ENCODE data around the gene CDK5RAP3. TPM values are rescaled to one million over a fixed set of nuclear protein-coding genes. Genes with fewer than 3 reads are reported as not detected.
"Not testable (repeated sequence)": the region's sequence is repeated elsewhere in the genome, so short reads cannot be mapped to it uniquely, and the experiment has no call there.

The CDK5RAP3 gene
- 100 to 1,000 TPM; 212 to 213 TPM for total RNA-seq

GRCh38 chr17:47970725-47971499, at the start of gene CDK5RAP3:
TSS of gene CDK5RAP3 (plus strand) at chr17:47971113. CDS start at chr17:47971147, 34 bp downstream.
- Mint-ChIP-seq H3K9me3 (no peaks in the 10 kb centered on the region), H3K27ac (peak within 1 kb of the TSS; percentile 89), H3K4me1 (peaks cover 30% of the 10 kb centered on the region), H3K27me3 (peaks cover 2% of the 10 kb centered on the region), H3K4me3 (peak within 1 kb of the TSS; percentile 94), H3K36me3 (ENCODE audit: low read depth) (peaks cover 23% of the 10 kb centered on the region)
- CTCF ChIA-PET, result interaction anchor here (0.5 to 10.0 kb wide), 44 partner anchors 8 to 742 kb away, joined by 3 to 142 read pairs (median 5); partner anchors contain the start of genes LRRC46, MRPL10, PNPO and PRR15L
- POLR2A ChIA-PET, result interaction anchor here (0.8 to 1.9 kb wide), 3 partner anchors 22 to 75 kb away, joined by 3 to 6 read pairs (median 3); partner anchors contain the start of genes PNPO and SP2
- peak; percentile 100 for DNase-seq

- POLR2A ChIA-PET, result no interaction called here
- Mint-ChIP-seq H3K4me3 (no peak overlapping the region), H3K4me1 (peaks cover 3% of the 10 kb centered on the region), H3K27me3 (no peaks in the 10 kb centered on the region), H3K36me3 (ENCODE audit: low read depth) (peaks cover 46% of the 10 kb centered on the region), H3K9me3 (no peaks in the 10 kb centered on the region), H3K27ac (no peak overlapping the region)
- CTCF ChIA-PET, result interaction anchor here (1.1 to 1.6 kb wide), 2 partner anchors 32 to 46 kb away, joined by 3 to 4 read pairs; partner anchors contain the start of gene CDK5RAP3
- DNase-seq, result no peak
Measured at GRCh38 chr17:47924785-47925677, 45.9 kb upstream of the CDK5RAP3 start.

- Mint-ChIP-seq H3K27me3 (no peaks in the 10 kb centered on the region), H3K36me3 (ENCODE audit: low read depth) (peaks cover 46% of the 10 kb centered on the region), H3K4me1 (peaks cover 3% of the 10 kb centered on the region), H3K4me3 (no peak overlapping the region), H3K9me3 (no peaks in the 10 kb centered on the region), H3K27ac (no peak overlapping the region)
- no peak for DNase-seq
- ChIA-PET POLR2A (no interaction called here), CTCF (interaction anchor here (0.6 to 1.6 kb wide), 2 partner anchors 45 to 214 kb away, joined by 3 to 4 read pairs; partner anchors contain the start of gene CDK5RAP3)
Measured at GRCh38 chr17:47925678-47925988, 45.3 kb upstream of the CDK5RAP3 start.

GRCh38 chr17:47927821-47928400, 43.0 kb upstream of the CDK5RAP3 start:
- ChIA-PET CTCF (interaction anchor here (0.5 to 1.2 kb wide), 2 partner anchors 9 to 78 kb away, joined by 3 read pairs; no protein-coding TSS in a partner anchor), POLR2A (no interaction called here)
- H3K27ac Mint-ChIP-seq, result peak overlapping the region; percentile 68

GRCh38 chr17:47928415-47928814, 42.5 kb upstream of the CDK5RAP3 start:
- no peak for DNase-seq
- CTCF ChIA-PET, result interaction anchor here (0.7 to 1.3 kb wide), 4 partner anchors 8 to 20 kb away, joined by 3 to 4 read pairs (median 3); partner anchors contain the start of gene PNPO
- Mint-ChIP-seq H3K36me3 (ENCODE audit: low read depth) (peaks cover 32% of the 10 kb centered on the region), H3K4me1 (peaks cover 3% of the 10 kb centered on the region), H3K9me3 (no peaks in the 10 kb centered on the region), H3K27ac (no peak overlapping the region), H3K27me3 (no peaks in the 10 kb centered on the region), H3K4me3 (no peak overlapping the region)
- POLR2A ChIA-PET, result no interaction called here

More at GRCh38 chr17:47927821-47928400, 43.0 kb upstream of the CDK5RAP3 start:
- DNase-seq, result no peak
- H3K4me3 Mint-ChIP-seq, result no peak overlapping the region
- H3K9me3 Mint-ChIP-seq, result no peaks in the 10 kb centered on the region
- peaks cover 3% of the 10 kb centered on the region for H3K4me1 Mint-ChIP-seq
- H3K27me3 Mint-ChIP-seq, result no peaks in the 10 kb centered on the region
- H3K36me3 Mint-ChIP-seq (ENCODE audit: low read depth), result peaks cover 38% of the 10 kb centered on the region

GRCh38 chr17:47929218-47930000, 41.5 kb upstream of the CDK5RAP3 start:
- no peaks in the 10 kb centered on the region for H3K27me3 Mint-ChIP-seq
- CTCF ChIA-PET, result interaction anchor here (0.7 to 1.6 kb wide), 9 partner anchors 9 to 74 kb away, joined by 3 to 8 read pairs (median 3); partner anchors contain the start of gene PNPO

GRCh38 chr17:47931848-47932247, 39.1 kb upstream of the CDK5RAP3 start:
- no peak for DNase-seq
- no peak overlapping the region for H3K4me3 Mint-ChIP-seq
- H3K27ac Mint-ChIP-seq, result no peak overlapping the region
- H3K36me3 Mint-ChIP-seq (ENCODE audit: low read depth), result peaks cover 11% of the 10 kb centered on the region
- no peaks in the 10 kb centered on the region for H3K27me3 Mint-ChIP-seq
- peaks cover 2% of the 10 kb centered on the region for H3K4me1 Mint-ChIP-seq
- ChIA-PET POLR2A (no interaction called here), CTCF (interaction anchor here (0.8 kb wide), 1 partner anchor 9 kb away, joined by 3 read pairs; no protein-coding TSS in a partner anchor)
- H3K9me3 Mint-ChIP-seq, result no peaks in the 10 kb centered on the region

More at GRCh38 chr17:47929218-47930000, 41.5 kb upstream of the CDK5RAP3 start:
- POLR2A ChIA-PET, result no interaction called here
- Mint-ChIP-seq H3K36me3 (ENCODE audit: low read depth) (peaks cover 24% of the 10 kb centered on the region), H3K4me1 (peaks cover 3% of the 10 kb centered on the region), H3K4me3 (no peak overlapping the region), H3K9me3 (no peaks in the 10 kb centered on the region), H3K27ac (no peak overlapping the region)
- no peak for DNase-seq

- ChIA-PET POLR2A (no interaction called here), CTCF (no interaction called here)
- Mint-ChIP-seq H3K4me1 (peaks cover 3% of the 10 kb centered on the region), H3K36me3 (ENCODE audit: low read depth) (no peaks in the 10 kb centered on the region), H3K9me3 (no peaks in the 10 kb centered on the region), H3K27me3 (no peaks in the 10 kb centered on the region), H3K27ac (no peak overlapping the region), H3K4me3 (no peak overlapping the region)
- no peak for DNase-seq
Measured at GRCh38 chr17:47934856-47935255, 36.1 kb upstream of the CDK5RAP3 start.

GRCh38 chr17:47935468-47935867, 35.4 kb upstream of the CDK5RAP3 start:
- H3K27ac Mint-ChIP-seq; DNase-seq; POLR2A ChIA-PET; H3K27me3 Mint-ChIP-seq; H3K9me3 Mint-ChIP-seq; H3K36me3 Mint-ChIP-seq (ENCODE audit: low read depth); H3K4me1 Mint-ChIP-seq; H3K4me3 Mint-ChIP-seq: not testable (repeated sequence)
- CTCF ChIA-PET, result interaction anchor here (1.1 kb wide), 1 partner anchor 13 kb away, joined by 3 read pairs; no protein-coding TSS in a partner anchor

GRCh38 chr17:47935961-47936360, 35.0 kb upstream of the CDK5RAP3 start:
- no peak for DNase-seq
- Mint-ChIP-seq H3K27me3 (no peaks in the 10 kb centered on the region), H3K9me3 (no peaks in the 10 kb centered on the region), H3K27ac (no peak overlapping the region), H3K4me1 (peaks cover 11% of the 10 kb centered on the region), H3K4me3 (no peak overlapping the region), H3K36me3 (ENCODE audit: low read depth) (peaks cover 1% of the 10 kb centered on the region)
- ChIA-PET POLR2A (no interaction called here), CTCF (interaction anchor here (0.9 to 1.2 kb wide), 3 partner anchors 11 to 13 kb away, joined by 3 to 5 read pairs (median 3); no protein-coding TSS in a partner anchor)

GRCh38 chr17:47937941-47938340, 33.0 kb upstream of the CDK5RAP3 start:
- Mint-ChIP-seq H3K4me3 (no peak overlapping the region), H3K4me1 (peaks cover 25% of the 10 kb centered on the region), H3K27me3 (no peaks in the 10 kb centered on the region), H3K27ac (no peak overlapping the region), H3K36me3 (ENCODE audit: low read depth) (peaks cover 3% of the 10 kb centered on the region), H3K9me3 (no peaks in the 10 kb centered on the region)
- CTCF ChIA-PET, result no interaction called here
- no peak for DNase-seq
- POLR2A ChIA-PET, result no interaction called here

Measured in activated CD4-positive, alpha-beta T cell treated with anti-CD3 and anti-CD28 coated beads, Interleukin-2, amount 10 ng/mL, durations not matched to agents 7 days and 5 days (primary cell).